Retina (tissue), 1 donor: ENCODE measurements around the gene TRPM3.
"Not testable (repeated sequence)": the region's sequence is repeated elsewhere in the genome, so short reads cannot be mapped to it uniquely, and the experiment has no call there.

Experiments
- DNase-seq: peaks from one replicate; pipeline ENCODE4 v3.0.0-alpha.2; 2016

TRPM3 gene

GRCh38 chr9:70811638-70812037 lies 309.8 kb downstream of the TRPM3 start:
- no peak for DNase-seq

GRCh38 chr9:70806875-70807274 lies 314.5 kb downstream of the TRPM3 start:
- no peak for DNase-seq

GRCh38 chr9:70805949-70806348 lies 315.5 kb downstream of the TRPM3 start:
- DNase-seq: peak; percentile 24

GRCh38 chr9:70802758-70803436 lies 318.5 kb downstream of the TRPM3 start:
- no peak for DNase-seq

GRCh38 chr9:70802206-70802605 lies 319.2 kb downstream of the TRPM3 start:
- no peak for DNase-seq

GRCh38 chr9:70801181-70801829 lies 320.1 kb downstream of the TRPM3 start:
- DNase-seq: no peak

GRCh38 chr9:70798018-70798417 lies 323.4 kb downstream of the TRPM3 start:
- no peak for DNase-seq

GRCh38 chr9:70795841-70796240 lies 325.6 kb downstream of the TRPM3 start:
- DNase-seq: no peak

GRCh38 chr9:70792796-70793195 lies 328.6 kb downstream of the TRPM3 start:
- DNase-seq: no peak

GRCh38 chr9:70791936-70792335 lies 329.5 kb downstream of the TRPM3 start:
- DNase-seq: peak; percentile 22

- DNase-seq: no peak
These were observed 332.3 kb downstream of the TRPM3 start for GRCh38 chr9:70789086-70789485.

GRCh38 chr9:70784456-70784855 lies 337.0 kb downstream of the TRPM3 start:
- no peak for DNase-seq

- DNase-seq: no peak
These were observed 342.9 kb downstream of the TRPM3 start for GRCh38 chr9:70778568-70778967.

- DNase-seq: no peak
These were observed 347.8 kb downstream of the TRPM3 start for GRCh38 chr9:70773579-70773978.

- DNase-seq: no peak
These were observed 348.8 kb downstream of the TRPM3 start for GRCh38 chr9:70772601-70773000.

GRCh38 chr9:70765946-70766345 lies 355.5 kb downstream of the TRPM3 start:
- no peak for DNase-seq

GRCh38 chr9:70761139-70761670 lies 360.2 kb downstream of the TRPM3 start:
- no peak for DNase-seq

GRCh38 chr9:70760228-70760627 lies 361.2 kb downstream of the TRPM3 start:
- no peak for DNase-seq

GRCh38 chr9:70753311-70753710 lies 368.1 kb downstream of the TRPM3 start:
- no peak for DNase-seq

GRCh38 chr9:70749066-70749465 lies 372.4 kb downstream of the TRPM3 start:
- no peak for DNase-seq

GRCh38 chr9:70747261-70747718 lies 374.1 kb downstream of the TRPM3 start:
- DNase-seq: no peak

- DNase-seq: no peak
These were observed 374.7 kb downstream of the TRPM3 start for GRCh38 chr9:70746760-70747159.

GRCh38 chr9:70746316-70746715 lies 375.1 kb downstream of the TRPM3 start:
- no peak for DNase-seq

GRCh38 chr9:70724794-70725193 lies 396.6 kb downstream of the TRPM3 start:
- DNase-seq: not testable (repeated sequence)
